HTR-8/SVneo (cell line): ENCODE results near the gene ERCC8.

Experiments used
- DNase-seq: peaks from one replicate; pipeline ENCODE4 v3.0.0; 2011; ENCODE audit warnings: low spot score, mixed read lengths; ENCODE audit not compliant: insufficient read length
- FAIRE-seq: peaks from 2 replicates; lab custom pipeline; 2011; peaks lifted over from hg19 to GRCh38; lab: Jason Lieb, UNC

Gene ERCC8

DNA sequence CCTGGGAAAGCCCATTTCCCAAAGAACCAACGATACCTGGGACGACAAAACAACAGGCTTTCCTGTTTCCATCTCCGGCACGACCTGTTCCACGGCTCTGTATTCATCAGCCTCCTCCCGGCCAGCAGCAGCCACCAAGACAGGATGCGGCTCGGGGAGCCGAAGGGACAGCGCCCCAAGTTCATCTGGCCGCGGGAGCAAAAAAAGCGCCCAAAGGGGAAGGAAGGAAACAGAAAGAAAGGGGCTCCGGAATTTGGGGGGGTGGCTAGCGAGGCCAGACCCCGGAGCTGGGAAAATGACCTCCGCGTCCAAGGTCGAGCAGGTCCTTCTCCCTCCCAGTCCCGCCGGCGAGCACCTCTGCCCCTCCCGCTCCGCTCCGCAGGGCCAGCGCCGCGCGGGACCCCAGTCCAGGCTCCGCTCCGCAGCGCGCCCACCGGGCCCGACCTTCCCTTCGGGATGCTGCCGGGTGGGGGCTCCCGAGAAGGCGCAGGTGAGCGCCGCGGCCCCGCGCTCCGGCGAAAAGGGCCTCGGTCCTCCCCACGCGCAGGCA is 101.4 kb downstream of the ERCC8 start:
- FAIRE-seq (no peak), DNase-seq (peak; percentile 28)

DNA sequence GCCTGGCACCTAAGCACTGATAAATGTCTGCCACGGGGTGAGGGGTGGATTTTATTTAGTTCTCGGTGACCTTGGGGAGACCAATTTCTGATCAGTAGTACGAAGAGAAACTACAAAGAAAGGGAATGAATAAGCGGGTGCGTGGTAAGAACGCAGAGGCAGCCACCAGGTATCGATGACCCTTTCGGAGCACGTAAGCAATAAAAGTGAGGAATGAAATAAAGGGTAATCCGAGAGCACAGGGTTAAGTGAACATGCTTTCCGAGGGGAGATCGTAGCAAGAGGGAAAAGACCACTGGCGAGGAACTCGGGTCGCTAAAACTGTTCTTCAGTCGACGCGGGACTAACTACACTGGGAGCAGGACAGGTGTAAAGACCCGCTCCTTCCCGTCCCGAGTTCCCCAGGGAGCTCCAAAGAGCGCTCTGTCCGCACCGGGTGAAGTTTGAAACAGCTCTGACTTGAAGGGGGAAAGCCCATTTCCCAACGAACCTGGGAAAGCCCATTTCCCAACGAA is 101.9 kb downstream of the ERCC8 start:
- FAIRE-seq (no peak), DNase-seq (no peak)

DNA sequence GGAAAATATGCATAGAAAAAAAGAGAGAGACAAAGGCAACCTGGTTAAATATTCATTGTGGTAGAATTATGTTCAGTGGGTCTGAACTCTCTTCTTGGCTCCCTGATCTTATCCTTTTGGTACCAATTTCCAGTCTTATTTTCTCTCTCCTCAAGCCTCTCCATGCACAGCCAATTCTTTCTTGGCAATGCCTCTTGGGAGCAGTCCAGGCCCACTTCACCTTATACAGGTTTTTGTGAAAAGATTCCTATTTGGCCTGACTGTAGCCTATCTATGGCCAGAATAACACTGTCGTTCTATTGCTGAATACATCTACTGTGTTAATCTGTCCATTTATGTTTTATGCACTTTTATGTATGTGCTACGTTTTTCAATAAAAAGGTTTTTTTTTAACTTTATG is 103.5 kb downstream of the ERCC8 start:
- FAIRE-seq (no peak), DNase-seq (no peak)

DNA sequence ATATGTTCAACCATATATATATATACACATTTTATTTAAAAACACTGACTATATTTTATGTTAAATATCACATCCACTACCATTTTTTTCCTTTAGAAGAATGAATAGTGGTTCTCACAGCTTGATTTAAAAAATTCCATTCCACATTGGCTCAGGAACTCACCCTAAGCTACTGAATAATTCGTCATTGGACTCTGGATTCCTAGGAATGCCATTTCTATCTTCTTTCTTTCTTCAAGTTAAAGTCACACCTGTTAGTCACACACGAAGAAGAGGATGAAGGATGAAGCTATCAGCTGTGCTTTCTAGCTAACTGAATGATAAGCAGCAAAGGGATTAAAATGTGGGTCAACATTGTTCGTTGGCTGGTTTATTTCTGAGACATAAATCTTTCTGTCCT is 108.7 kb downstream of the ERCC8 start:
- DNase-seq (no peak), FAIRE-seq (no peak)

DNA sequence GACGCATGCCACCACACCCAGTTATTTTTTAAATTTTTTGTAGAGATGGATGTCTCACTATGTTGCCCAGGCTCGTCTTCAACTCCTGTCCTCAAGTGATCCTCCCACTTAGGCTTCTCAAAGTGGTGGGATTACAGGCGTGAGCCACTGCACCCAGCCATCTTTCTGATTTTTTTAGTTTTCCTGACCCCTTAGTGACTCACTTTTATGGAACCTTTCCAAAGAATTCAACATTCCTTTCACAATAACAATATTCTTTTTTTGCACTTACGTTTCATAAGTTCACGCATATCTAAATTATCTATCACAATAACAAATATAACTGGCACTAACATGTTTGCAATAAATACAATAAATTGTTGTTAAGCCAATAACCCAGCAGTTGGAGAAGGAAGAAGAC is 109.3 kb downstream of the ERCC8 start:
- DNase-seq: no peak
- FAIRE-seq: no peak

DNA sequence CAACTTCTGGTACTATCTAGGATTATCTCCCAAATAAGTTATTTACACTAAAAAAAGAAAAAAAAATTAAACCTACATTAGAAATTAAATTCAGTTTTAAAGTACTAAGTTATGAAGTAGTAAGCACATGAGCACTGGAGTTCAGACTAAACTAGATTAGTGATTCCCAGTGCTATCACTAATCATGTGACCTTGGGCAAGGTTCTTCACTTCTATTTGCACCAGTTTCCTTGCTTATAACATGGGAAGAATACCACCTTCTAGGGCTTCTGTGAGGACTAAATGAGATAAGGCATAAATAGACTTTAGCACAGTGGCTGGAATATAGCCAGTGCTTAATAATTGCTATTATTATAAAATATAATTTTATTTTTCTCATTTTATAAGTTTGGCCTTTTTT is 111.3 kb downstream of the ERCC8 start:
- FAIRE-seq (no peak), DNase-seq (no peak)

DNA sequence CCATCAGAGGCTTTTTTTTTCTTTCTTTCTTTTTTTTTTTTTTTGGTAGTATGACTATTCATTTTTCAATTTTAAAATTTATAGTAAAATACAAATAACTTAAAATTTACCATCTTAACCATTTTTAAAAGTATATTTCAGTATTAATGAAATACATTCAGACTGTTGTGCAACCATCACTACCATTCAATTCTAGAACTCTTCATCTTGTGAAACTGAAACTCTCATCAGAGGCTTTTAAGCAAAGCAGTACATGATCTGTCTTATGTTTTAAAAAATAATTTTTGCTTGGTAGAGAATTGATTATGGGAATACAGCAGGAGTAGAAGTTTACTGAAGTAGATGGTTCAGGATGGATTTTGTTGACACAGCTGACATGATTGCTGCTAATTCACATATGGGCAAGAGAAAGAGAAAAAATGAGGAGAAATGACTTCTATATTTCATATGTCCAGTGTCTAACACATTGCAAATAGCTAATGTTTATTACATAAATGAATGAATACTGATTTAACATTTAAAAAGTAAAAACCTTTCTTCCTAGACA is 114.2 kb downstream of the ERCC8 start:
- FAIRE-seq (no peak), DNase-seq (no peak)

DNA sequence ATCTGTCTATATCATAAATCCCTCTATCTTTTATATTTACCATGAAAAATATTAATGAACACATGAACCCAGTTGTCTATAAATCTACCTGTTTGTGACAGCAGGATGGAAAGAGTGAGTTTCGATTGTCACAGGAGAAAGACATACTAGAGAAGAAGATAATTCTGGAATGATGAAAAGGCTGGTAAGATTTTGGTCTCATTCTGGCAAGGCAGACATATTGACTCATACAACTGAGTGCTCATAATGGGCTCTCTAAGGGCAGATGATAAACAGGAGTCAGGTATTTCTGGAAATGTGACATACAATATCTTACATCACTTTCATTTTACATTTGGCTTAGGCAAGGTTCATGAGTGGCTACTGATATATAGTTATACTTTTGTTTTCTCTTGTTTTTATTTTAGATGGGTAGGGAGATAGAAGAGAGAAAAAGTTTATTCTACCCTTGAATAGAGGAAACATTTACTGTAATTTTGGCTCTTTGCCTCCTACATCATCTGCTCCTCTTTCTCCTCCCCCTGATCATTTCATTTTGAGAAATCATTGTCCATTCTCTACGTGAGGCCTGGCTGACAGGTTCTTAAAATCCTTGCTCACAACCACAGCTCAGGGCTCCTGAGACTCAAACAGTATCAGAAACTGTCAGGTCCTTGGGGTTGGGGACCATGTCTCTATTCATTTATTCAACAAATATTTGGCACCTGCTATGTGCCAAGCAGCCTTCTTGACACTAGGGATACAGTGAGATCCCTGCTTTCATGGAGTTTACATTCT is 115.2 kb downstream of the ERCC8 start:
- DNase-seq: no peak
- FAIRE-seq: no peak

DNA sequence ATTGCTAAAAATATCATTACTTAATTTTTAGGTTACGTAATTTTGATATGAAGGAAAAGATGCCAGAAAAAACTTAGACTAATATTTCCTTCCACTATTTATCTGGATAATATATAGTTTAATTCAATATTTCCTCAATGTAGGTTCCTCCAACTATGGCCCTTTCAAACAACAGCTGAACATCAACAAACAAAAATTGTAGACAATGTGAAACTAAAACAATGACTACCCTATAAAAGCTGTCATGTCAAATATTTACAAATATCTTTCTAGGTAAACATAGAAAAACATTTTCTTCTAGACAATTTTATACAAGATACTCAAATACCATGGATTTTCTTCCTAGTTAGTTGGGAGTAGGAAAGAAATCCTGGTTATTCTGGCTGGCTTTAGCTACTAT is 117.7 kb downstream of the ERCC8 start:
- FAIRE-seq: no peak
- no peak for DNase-seq

DNA sequence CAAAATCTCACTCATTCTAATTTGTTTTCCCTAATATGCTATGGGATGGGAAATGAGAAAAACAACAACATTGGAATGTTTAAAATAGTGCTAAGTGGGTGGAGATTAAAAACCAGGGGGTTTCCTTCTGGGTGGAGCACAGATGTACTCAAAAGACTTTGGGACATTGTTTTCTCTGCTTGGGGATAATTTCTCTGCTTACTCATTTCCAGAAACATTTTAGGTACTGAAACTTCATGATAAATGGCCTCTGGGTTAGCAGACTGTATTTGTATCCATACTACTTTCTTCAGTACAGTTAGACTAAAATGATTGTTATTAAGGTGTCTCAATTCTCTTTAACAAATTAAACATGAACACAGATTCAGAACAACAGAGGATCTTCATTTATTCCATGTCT is 118.2 kb downstream of the ERCC8 start:
- FAIRE-seq: no peak
- DNase-seq: no peak
